ENCODE results near the gene SPNS3.

DNA sequence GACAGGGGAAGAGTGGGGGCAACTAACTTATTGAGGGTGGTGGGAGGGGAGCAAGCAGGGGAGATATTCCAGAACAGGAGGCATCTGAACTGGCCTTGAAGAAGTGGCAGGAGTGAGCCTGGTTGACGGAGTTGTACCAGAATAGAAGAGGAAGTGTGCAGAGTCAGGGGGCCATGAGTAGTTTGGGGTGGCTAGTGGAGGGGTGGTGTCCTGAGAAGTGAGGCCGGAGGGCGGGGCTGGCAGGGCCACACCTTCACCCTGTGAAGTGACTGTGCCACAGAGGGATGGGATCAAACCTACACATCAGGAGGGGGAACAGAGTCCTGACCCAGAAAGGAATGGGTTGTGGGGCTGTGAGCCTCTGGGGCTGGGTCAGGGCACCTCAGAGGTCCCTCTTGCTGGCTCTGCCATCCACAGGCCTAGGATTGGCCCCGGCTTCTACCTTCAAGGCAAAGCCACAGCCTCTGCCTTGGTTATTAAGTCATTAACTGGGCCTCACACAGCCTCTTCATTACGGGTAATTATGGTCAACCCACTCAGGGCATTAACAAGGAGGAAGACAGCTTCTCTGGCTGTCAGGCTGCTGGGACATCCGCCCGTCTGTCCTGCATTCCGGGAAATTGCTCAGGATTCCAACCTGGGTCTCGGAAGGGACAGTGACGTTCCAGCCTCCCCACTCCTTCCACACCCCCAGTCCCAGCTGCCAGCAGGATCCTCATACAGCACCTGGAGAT, 77.6 kb downstream of the SPNS3 start:
- TF ChIP-seq, protein P1, sequence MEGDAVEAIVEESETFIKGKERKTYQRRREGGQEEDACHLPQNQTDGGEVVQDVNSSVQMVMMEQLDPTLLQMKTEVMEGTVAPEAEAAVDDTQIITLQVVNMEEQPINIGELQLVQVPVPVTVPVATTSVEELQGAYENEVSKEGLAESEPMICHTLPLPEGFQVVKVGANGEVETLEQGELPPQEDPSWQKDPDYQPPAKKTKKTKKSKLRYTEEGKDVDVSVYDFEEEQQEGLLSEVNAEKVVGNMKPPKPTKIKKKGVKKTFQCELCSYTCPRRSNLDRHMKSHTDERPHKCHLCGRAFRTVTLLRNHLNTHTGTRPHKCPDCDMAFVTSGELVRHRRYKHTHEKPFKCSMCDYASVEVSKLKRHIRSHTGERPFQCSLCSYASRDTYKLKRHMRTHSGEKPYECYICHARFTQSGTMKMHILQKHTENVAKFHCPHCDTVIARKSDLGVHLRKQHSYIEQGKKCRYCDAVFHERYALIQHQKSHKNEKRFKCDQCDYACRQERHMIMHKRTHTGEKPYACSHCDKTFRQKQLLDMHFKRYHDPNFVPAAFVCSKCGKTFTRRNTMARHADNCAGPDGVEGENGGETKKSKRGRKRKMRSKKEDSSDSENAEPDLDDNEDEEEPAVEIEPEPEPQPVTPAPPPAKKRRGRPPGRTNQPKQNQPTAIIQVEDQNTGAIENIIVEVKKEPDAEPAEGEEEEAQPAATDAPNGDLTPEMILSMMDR (conservative IDR thresholded peaks at IDR 0.05; ENCODE audit: low read length) = no peak
- TF ChIP-seq EZH2phosphoT487 (IDR thresholded peaks at IDR 0.05; ENCODE audit: borderline replicate concordance, low read depth, low read length) = no peak

Data from OCI-LY7 (cell line).